Neural cell (in vitro differentiated cells): ENCODE measurements around the gene KLRC2. TPM values are rescaled to one million over a fixed set of nuclear protein-coding genes. Genes with fewer than 3 reads are reported as not detected.
"Not testable (repeated sequence)": the region's sequence is repeated elsewhere in the genome, so short reads cannot be mapped to it uniquely, and the experiment has no call there.

Experiments
- H2AFZ ChIP-seq: fragments of 200-600, 300-800 bp; sonication (generic), shearing (Covaris generic); 2 replicates; pipeline ENCODE4 v1.6.0; 2014; ENCODE audit warnings: low read depth, mild to moderate bottlenecking, antibody characterized with exemption, low read length, moderate library complexity
- H3F3A ChIP-seq: fragments of 200-600 bp; shearing (Covaris generic); 2 replicates; pipeline ENCODE4 v1.6.1; 2016; ENCODE audit warnings: mild to moderate bottlenecking, moderate library complexity, mixed read lengths, antibody characterized with exemption, low read length; ENCODE audit not compliant: insufficient read depth, poor library complexity, severe bottlenecking
- H3K27ac ChIP-seq: fragments of 200-600, 300-800 bp; sonication (generic), shearing (Covaris generic); 2 replicates; pipeline ENCODE4 v1.5.1; 2014; ENCODE audit warnings: mild to moderate bottlenecking, low read length, moderate library complexity
- H3K27me3 ChIP-seq: fragments of 300-800, 200-600 bp; sonication (generic), shearing (Covaris generic); 2 replicates; pipeline ENCODE4 v1.6.0; 2014; ENCODE audit warnings: mild to moderate bottlenecking, low read depth, low read length, moderate library complexity; ENCODE audit not compliant: insufficient read depth
- H3K36me3 ChIP-seq: fragments of 300-800, 200-600 bp; sonication (generic), shearing (Covaris generic); 2 replicates; pipeline ENCODE4 v1.5.1; 2014; ENCODE audit warnings: mild to moderate bottlenecking, antibody characterized with exemption, low read length, moderate library complexity; ENCODE audit not compliant: insufficient read depth
- H3K4me2 ChIP-seq: fragments of 300-800, 200-600 bp; sonication (generic), shearing (Covaris generic); 2 replicates; pipeline ENCODE4 v1.6.0; 2014; ENCODE audit warnings: mild to moderate bottlenecking, low read length
- H3K4me3 ChIP-seq: fragments of 300-800, 200-600 bp; sonication (generic), shearing (Covaris generic); 2 replicates; pipeline ENCODE4 v1.5.1; 2014; ENCODE audit warnings: mild to moderate bottlenecking, low read length, moderate library complexity
- H3K79me2 ChIP-seq: fragments of 200-600 bp; shearing (Covaris generic); replicated peaks from 2 replicates; pipeline ENCODE4 v1.6.0; 2014; ENCODE audit warnings: mild to moderate bottlenecking, low read length, moderate library complexity; ENCODE audit not compliant: insufficient read depth
- H3K9ac ChIP-seq: fragments of 300-800, 200-600 bp; sonication (generic), shearing (Covaris generic); 2 replicates; pipeline ENCODE4 v1.6.1; 2016; ENCODE audit warnings: mild to moderate bottlenecking, low read length, mixed read lengths
- H3K9me2 ChIP-seq: fragments of 200-600 bp; shearing (Covaris generic); 2 replicates; pipeline ENCODE4 v1.6.1; 2016; ENCODE audit warnings: mild to moderate bottlenecking, low read length, mixed read lengths; ENCODE audit not compliant: insufficient read depth
- H3K9me3 ChIP-seq: fragments of 200-600, 300-800 bp; sonication (generic), shearing (Covaris generic); 2 replicates; pipeline ENCODE4 v1.6.1; 2016; ENCODE audit warnings: mild to moderate bottlenecking, mixed run types, low read length, moderate library complexity, mixed read lengths
- H4K20me1 ChIP-seq: fragments of 200-600 bp; shearing (Covaris generic); 2 replicates; pipeline ENCODE4 v1.6.1; 2016; ENCODE audit warnings: mild to moderate bottlenecking, mixed run types; ENCODE audit not compliant: insufficient read depth
- EP300 ChIP-seq: fragments of 450-650 bp; conservative IDR thresholded peaks from 2 replicates; pipeline ENCODE4 v1.6.1; 2014; ENCODE audit warnings: antibody characterized with exemption, mild to moderate bottlenecking, moderate library complexity; ENCODE audit not compliant: poor library complexity, severe bottlenecking
- EZH2 ChIP-seq: fragments of 200-600, 300-800 bp; shearing (Covaris generic), sonication (generic); IDR thresholded peaks from 2 replicates; pipeline ENCODE4 v1.6.1; 2014; ENCODE audit warnings: antibody characterized with exemption, low read length, borderline replicate concordance, mild to moderate bottlenecking; ENCODE audit not compliant: insufficient read depth, poor library complexity, severe bottlenecking
- MXI1 ChIP-seq: fragments of 450-650 bp; conservative IDR thresholded peaks from 2 replicates; pipeline ENCODE4 v1.6.1; 2014; ENCODE audit warnings: antibody characterized with exemption, mild to moderate bottlenecking; ENCODE audit not compliant: poor library complexity, severe bottlenecking
- POLR2AphosphoS5 ChIP-seq: IDR thresholded peaks from 2 replicates; pipeline ENCODE4 v1.6.1; 2012
- RAD21 ChIP-seq: fragments of 450-650 bp; conservative IDR thresholded peaks from 2 replicates; pipeline ENCODE4 v1.6.1; 2014; ENCODE audit warnings: antibody characterized with exemption, mild to moderate bottlenecking, moderate library complexity
- SMC3 ChIP-seq: fragments of 450-650 bp; conservative IDR thresholded peaks from 2 replicates; pipeline ENCODE4 v1.6.1; 2014; ENCODE audit warnings: antibody characterized with exemption, mild to moderate bottlenecking, moderate library complexity; ENCODE audit not compliant: poor library complexity
- TAF1 ChIP-seq: IDR thresholded peaks from 2 replicates; pipeline ENCODE4 v1.6.1; 2012; ENCODE audit warnings: low read depth
- polyA plus RNA-seq: library from polyadenylated mRNA; depleted of rRNA; stranded (reverse); fragments of >200 nt; gene quantifications from 2 replicates; pipeline ENCODE4 v1.2.3, GENCODE V29; 2014
- TF ChIP-seq, protein P1 (sequence below): IDR thresholded peaks from 2 replicates; pipeline ENCODE4 v1.6.1; 2012; ENCODE audit warnings: borderline replicate concordance
- TF ChIP-seq, protein P2 (sequence below): fragments of 450-650 bp; IDR thresholded peaks from 2 replicates; pipeline ENCODE4 v1.5.1; 2014; ENCODE audit warnings: antibody characterized with exemption, mild to moderate bottlenecking, moderate library complexity; ENCODE audit not compliant: poor library complexity, severe bottlenecking

Gene KLRC2
- polyA plus RNA-seq, 1 donor from 2014 or later = 3.7 TPM

DNA sequence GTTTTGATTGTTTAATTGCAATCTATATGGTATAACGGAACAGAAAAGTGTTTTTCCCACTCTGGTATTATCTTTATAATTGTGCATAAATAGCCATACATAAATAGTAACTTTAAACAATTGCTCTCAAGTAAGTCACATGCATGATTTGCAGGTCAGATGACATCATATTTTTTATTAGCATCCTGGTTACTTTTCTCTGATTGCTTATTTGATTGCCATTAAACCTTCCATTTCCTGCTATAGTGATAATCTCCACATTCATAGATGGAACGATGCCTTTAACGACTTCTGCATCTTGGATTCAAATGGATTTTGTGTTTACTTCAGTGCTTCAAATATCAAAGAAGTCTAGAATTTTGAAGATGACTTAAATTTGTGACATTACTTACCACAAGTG, 42.5 kb downstream of the KLRC2 start:
- no peaks in the 10 kb centered on the region for H3K9me2 ChIP-seq
- H3K36me3 ChIP-seq = no peaks in the 10 kb centered on the region
- no peak overlapping the region for H3K4me3 ChIP-seq
- no peak overlapping the region for H3K9ac ChIP-seq
- no peak overlapping the region for H3K4me2 ChIP-seq
- H3K27ac ChIP-seq = no peak overlapping the region
- no peaks in the 10 kb centered on the region for H3K27me3 ChIP-seq
- no peak overlapping the region for H2AFZ ChIP-seq
- no peaks in the 10 kb centered on the region for H3F3A ChIP-seq
- no peaks in the 10 kb centered on the region for H4K20me1 ChIP-seq
- no peaks in the 10 kb centered on the region for H3K9me3 ChIP-seq
- H3K79me2 ChIP-seq = no peaks in the 10 kb centered on the region
- TF ChIP-seq, protein P1, sequence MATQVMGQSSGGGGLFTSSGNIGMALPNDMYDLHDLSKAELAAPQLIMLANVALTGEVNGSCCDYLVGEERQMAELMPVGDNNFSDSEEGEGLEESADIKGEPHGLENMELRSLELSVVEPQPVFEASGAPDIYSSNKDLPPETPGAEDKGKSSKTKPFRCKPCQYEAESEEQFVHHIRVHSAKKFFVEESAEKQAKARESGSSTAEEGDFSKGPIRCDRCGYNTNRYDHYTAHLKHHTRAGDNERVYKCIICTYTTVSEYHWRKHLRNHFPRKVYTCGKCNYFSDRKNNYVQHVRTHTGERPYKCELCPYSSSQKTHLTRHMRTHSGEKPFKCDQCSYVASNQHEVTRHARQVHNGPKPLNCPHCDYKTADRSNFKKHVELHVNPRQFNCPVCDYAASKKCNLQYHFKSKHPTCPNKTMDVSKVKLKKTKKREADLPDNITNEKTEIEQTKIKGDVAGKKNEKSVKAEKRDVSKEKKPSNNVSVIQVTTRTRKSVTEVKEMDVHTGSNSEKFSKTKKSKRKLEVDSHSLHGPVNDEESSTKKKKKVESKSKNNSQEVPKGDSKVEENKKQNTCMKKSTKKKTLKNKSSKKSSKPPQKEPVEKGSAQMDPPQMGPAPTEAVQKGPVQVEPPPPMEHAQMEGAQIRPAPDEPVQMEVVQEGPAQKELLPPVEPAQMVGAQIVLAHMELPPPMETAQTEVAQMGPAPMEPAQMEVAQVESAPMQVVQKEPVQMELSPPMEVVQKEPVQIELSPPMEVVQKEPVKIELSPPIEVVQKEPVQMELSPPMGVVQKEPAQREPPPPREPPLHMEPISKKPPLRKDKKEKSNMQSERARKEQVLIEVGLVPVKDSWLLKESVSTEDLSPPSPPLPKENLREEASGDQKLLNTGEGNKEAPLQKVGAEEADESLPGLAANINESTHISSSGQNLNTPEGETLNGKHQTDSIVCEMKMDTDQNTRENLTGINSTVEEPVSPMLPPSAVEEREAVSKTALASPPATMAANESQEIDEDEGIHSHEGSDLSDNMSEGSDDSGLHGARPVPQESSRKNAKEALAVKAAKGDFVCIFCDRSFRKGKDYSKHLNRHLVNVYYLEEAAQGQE = no peak
- no peak for TF ChIP-seq POLR2AphosphoS5
- TF ChIP-seq MXI1 = no peak
- no peak for TF ChIP-seq RAD21
- TF ChIP-seq TAF1 = no peak
- no peak for TF ChIP-seq EZH2
- TF ChIP-seq EP300 = no peak
- no peak for TF ChIP-seq SMC3
- TF ChIP-seq, protein P2, sequence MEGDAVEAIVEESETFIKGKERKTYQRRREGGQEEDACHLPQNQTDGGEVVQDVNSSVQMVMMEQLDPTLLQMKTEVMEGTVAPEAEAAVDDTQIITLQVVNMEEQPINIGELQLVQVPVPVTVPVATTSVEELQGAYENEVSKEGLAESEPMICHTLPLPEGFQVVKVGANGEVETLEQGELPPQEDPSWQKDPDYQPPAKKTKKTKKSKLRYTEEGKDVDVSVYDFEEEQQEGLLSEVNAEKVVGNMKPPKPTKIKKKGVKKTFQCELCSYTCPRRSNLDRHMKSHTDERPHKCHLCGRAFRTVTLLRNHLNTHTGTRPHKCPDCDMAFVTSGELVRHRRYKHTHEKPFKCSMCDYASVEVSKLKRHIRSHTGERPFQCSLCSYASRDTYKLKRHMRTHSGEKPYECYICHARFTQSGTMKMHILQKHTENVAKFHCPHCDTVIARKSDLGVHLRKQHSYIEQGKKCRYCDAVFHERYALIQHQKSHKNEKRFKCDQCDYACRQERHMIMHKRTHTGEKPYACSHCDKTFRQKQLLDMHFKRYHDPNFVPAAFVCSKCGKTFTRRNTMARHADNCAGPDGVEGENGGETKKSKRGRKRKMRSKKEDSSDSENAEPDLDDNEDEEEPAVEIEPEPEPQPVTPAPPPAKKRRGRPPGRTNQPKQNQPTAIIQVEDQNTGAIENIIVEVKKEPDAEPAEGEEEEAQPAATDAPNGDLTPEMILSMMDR = no peak

DNA sequence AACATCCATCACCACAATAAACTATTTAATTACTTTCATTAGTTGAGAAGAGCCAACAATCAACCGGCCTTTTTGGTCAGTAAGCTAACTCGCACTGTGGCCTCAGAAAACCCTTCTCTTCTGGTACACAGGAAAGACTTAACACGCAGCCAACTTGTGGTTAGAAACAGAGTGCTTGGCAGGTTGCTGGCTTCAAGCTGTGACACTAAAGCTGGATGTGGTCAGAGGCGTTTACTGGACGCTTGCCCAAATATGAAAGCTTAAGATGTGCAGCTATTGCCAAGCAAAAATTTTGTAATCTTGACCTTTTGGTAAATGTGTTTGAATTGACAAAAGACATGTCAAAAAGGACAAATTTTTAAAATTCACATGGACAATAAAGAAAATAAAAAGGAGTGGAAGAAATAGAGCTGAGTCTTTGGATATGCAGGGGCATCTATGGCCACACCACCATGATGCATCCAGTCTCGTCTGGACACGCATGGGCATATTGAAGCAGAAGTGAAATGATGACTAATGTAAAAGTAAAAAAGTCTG, 43.3 kb downstream of the KLRC2 start:
- TF ChIP-seq POLR2AphosphoS5 = no peak
- no peak for TF ChIP-seq TAF1
- no peak for TF ChIP-seq RAD21
- TF ChIP-seq, protein P2 = no peak
- no peak for TF ChIP-seq MXI1
- TF ChIP-seq SMC3 = no peak
- no peak for TF ChIP-seq EP300
- TF ChIP-seq, protein P1 = no peak
- TF ChIP-seq EZH2 = no peak
- H3K36me3 ChIP-seq = no peaks in the 10 kb centered on the region
- H3F3A ChIP-seq = no peaks in the 10 kb centered on the region
- H3K27ac ChIP-seq = no peak overlapping the region
- no peak overlapping the region for H3K4me2 ChIP-seq
- no peaks in the 10 kb centered on the region for H3K79me2 ChIP-seq
- no peak overlapping the region for H2AFZ ChIP-seq
- H3K9me3 ChIP-seq = no peaks in the 10 kb centered on the region
- H3K4me3 ChIP-seq = no peak overlapping the region
- H3K9ac ChIP-seq = no peak overlapping the region
- H3K9me2 ChIP-seq = no peaks in the 10 kb centered on the region
- no peaks in the 10 kb centered on the region for H4K20me1 ChIP-seq
- no peaks in the 10 kb centered on the region for H3K27me3 ChIP-seq

DNA sequence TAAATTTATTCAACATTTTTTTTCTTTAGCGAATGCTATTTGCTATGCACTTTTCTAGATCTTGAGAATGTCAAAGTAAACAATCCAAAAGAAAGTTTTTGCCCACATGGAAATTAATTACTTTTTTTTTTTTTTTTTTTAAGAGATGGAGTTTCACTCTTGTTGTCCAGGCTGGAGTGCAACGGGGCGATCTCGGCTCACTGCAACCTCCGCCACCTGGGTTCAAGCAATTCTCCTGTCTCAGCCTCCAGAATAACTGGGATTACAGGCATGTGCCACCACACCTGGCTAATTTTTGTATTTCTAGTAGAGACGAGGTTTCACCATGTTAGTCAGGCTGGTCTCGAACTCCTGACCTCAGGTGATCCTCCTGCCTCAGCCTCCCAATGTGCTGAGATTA, 44.8 kb downstream of the KLRC2 start:
- not testable (repeated sequence) for H3K9me2 ChIP-seq, H3K36me3 ChIP-seq, H3F3A ChIP-seq, H3K27me3 ChIP-seq, H3K4me2 ChIP-seq, H2AFZ ChIP-seq, H3K9ac ChIP-seq, H3K27ac ChIP-seq, H4K20me1 ChIP-seq, H3K79me2 ChIP-seq, H3K9me3 ChIP-seq, H3K4me3 ChIP-seq
